Colonic mucosa (tissue), 4 donors: ENCODE data around the gene ASIC4. TPM values are rescaled to one million over a fixed set of nuclear protein-coding genes. Genes with fewer than 3 reads are reported as not detected.

ENCODE experiments used
- DNase-seq: peaks from one replicate; pipeline ENCODE4 v3.0.0-alpha.2; 2020
- H3K27ac ChIP-seq: fragments of 200-600 bp; one replicate; pipeline ENCODE4 v1.8.0; 2021
- H3K27me3 ChIP-seq: fragments of 200-600 bp; one replicate; pipeline ENCODE4 v1.8.0; 2021
- H3K36me3 ChIP-seq: fragments of 200-600 bp; one replicate; pipeline ENCODE4 v1.8.0; 2021
- H3K4me1 ChIP-seq: fragments of 200-600 bp; one replicate; pipeline ENCODE4 v1.8.0; 2021; ENCODE audit warnings: mild to moderate bottlenecking
- H3K4me3 ChIP-seq: fragments of 200-600 bp; one replicate; pipeline ENCODE4 v1.8.0; 2021
- H3K9ac ChIP-seq, 2 donors: one replicate each; pipeline ENCODE4 v1.7.0; 2013; ENCODE audit warnings: control low read depth in 2 of 2, low read depth in 2 of 2, low read length in 2 of 2
- H3K9me3 ChIP-seq: fragments of 200-600 bp; one replicate; pipeline ENCODE4 v1.8.0; 2021
- intact Hi-C: fragments of 100-400 bp; cut with DNase I; formaldehyde crosslinking; loops from one replicate; pipeline ENCODE4 v1.14.1; 2022
- total RNA-seq, 2 donors: library from RNA; stranded (reverse); fragmentation: NEBNext Ultra II Directional in 1 of 2; extraction: Animal tissue kit (Norgen Biotek cat#: 25700) in 1 of 2; gene quantifications; one replicate each; pipeline ENCODE4 v1.2.1, GENCODE V29; 2021
- TF ChIP-seq, protein P1 (sequence below): fragments of 200-600 bp; IDR thresholded peaks from one replicate; pipeline ENCODE4 v1.8.0; 2022; ENCODE audit warnings: antibody characterized with exemption, mild to moderate bottlenecking
- donor health status: healthy.
- donor health status: DM: no; HTN: no; CAD: no.
- donor health status: DM: no; HTN: no; CAD: no.

The ASIC4 gene
- total RNA-seq, 2 donors from 2014 or later = 0.12 TPM; not detected in 1

DNA sequence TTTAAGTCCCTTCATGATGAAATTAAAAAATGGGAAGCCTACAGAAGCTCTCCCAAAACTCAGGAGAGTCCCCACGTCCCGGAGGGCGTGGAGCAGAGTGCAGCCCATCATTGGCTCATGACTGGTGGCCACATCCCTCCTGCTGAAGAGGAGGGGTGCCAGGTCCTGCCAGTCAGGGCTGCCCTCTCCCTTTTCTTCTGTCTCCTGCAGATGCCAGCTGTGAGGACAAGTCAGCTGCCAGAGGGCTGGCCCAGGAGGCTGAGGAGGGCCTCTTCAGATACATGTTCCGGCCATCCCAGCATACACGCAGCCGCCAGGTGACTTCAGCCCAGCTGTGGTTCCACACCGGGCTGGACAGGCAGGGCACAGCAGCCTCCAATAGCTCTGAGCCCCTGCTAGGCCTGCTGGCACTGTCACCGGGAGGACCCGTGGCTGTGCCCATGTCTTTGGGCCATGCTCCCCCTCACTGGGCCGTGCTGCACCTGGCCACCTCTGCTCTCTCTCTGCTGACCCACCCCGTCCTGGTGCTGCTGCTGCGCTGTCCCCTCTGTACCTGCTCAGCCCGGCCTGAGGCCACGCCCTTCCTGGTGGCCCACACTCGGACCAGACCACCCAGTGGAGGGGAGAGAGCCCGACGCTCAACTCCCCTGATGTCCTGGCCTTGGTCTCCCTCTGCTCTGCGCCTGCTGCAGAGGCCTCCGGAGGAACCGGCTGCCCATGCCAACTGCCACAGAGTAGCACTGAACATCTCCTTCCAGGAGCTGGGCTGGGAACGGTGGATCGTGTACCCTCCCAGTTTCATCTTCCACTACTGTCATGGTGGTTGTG lies 60.4 kb downstream of the ASIC4 start:
- Histone ChIP-seq H3K27ac (no peak overlapping the region), H3K4me1 (no peaks in the 10 kb centered on the region), H3K27me3 (peaks cover 8% of the 10 kb centered on the region), H3K36me3 (no peaks in the 10 kb centered on the region), H3K9ac (no peak overlapping the region), H3K4me3 (no peak overlapping the region), H3K9me3 (no peaks in the 10 kb centered on the region)
- DNase-seq = no peak
- intact Hi-C loops = no loop called here
- TF ChIP-seq, protein P1, sequence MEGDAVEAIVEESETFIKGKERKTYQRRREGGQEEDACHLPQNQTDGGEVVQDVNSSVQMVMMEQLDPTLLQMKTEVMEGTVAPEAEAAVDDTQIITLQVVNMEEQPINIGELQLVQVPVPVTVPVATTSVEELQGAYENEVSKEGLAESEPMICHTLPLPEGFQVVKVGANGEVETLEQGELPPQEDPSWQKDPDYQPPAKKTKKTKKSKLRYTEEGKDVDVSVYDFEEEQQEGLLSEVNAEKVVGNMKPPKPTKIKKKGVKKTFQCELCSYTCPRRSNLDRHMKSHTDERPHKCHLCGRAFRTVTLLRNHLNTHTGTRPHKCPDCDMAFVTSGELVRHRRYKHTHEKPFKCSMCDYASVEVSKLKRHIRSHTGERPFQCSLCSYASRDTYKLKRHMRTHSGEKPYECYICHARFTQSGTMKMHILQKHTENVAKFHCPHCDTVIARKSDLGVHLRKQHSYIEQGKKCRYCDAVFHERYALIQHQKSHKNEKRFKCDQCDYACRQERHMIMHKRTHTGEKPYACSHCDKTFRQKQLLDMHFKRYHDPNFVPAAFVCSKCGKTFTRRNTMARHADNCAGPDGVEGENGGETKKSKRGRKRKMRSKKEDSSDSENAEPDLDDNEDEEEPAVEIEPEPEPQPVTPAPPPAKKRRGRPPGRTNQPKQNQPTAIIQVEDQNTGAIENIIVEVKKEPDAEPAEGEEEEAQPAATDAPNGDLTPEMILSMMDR = no peak

GRCh38 chr2:219575566-219576504 lies 61.6 kb downstream of the ASIC4 start:
- Histone ChIP-seq H3K27me3 (peaks cover 8% of the 10 kb centered on the region), H3K4me1 (no peaks in the 10 kb centered on the region), H3K9ac (no peak overlapping the region), H3K27ac (no peak overlapping the region), H3K9me3 (no peaks in the 10 kb centered on the region), H3K36me3 (no peaks in the 10 kb centered on the region), H3K4me3 (no peak overlapping the region)
- TF ChIP-seq, protein P1 = no peak
- intact Hi-C loops = no loop called here
- DNase-seq = no peak

- Histone ChIP-seq H3K27ac (no peak overlapping the region), H3K27me3 (no peaks in the 10 kb centered on the region), H3K9ac (no peak overlapping the region), H3K4me1 (no peaks in the 10 kb centered on the region), H3K4me3 (no peak overlapping the region), H3K9me3 (no peaks in the 10 kb centered on the region), H3K36me3 (no peaks in the 10 kb centered on the region)
- intact Hi-C loops = no loop called here
- no peak for DNase-seq
- TF ChIP-seq, protein P1 = no peak
Measured at GRCh38 chr2:219576505-219577388, 62.5 kb downstream of the ASIC4 start.

DNA sequence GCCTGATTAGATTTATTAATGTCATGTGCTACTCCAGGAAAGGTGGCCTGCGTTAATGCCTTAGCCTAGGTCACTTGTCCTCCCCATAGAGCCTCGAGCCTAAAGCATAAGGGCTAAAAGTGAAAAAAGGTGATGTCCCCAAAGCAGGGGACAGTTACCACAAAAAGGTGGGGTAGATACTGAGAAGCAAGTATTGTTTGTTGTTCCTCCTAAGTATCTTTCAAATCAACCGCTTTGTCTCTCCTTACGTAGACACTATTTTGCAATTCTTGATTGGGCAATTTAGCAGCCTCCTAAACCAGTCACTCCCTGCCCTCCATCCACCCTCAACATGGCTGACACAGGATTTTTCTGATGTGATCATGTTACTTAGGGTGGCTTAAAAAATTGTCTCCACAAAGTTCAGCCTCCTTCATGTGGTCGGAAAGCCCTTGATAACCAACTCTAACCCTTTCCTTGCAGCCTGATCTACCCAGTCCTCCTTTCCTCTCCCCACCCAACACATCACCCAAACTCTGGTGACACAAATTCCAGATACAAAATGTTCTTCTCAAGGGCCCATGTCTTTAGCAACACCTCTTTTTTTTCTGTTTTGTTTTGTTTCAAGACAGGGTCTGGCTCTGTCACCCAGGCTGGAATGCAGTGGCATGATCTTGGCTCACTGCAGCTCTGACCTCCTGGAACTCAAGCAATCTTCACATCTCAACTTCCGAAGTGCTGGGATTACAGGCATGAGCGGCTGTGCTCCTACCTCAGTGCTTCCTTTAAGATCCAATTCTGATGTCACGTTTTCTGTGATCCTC lies 64.7 kb downstream of the ASIC4 start:
- Histone ChIP-seq H3K36me3 (no peaks in the 10 kb centered on the region), H3K4me1 (no peaks in the 10 kb centered on the region), H3K27ac (no peak overlapping the region), H3K27me3 (no peaks in the 10 kb centered on the region), H3K9ac (no peak overlapping the region), H3K9me3 (no peaks in the 10 kb centered on the region), H3K4me3 (no peak overlapping the region)
- TF ChIP-seq, protein P1 = no peak
- no peak for DNase-seq
- intact Hi-C loops = no loop called here
